Activated naive CD8-positive, alpha-beta T cell treated with anti-CD3 and anti-CD28 coated beads, Interleukin-2, amount 50 U/mL, for 16 hours (primary cell): ENCODE measurements around the gene TRIB2.
A peak's percentile ranks its signal among the peaks of the same experiment; 100 is the strongest.

ENCODE experiments used
- DNase-seq: peaks from one replicate; pipeline ENCODE4 v3.0.0-alpha.2; 2020; ENCODE audit warnings: low read depth, low spot score

Gene TRIB2

DNA sequence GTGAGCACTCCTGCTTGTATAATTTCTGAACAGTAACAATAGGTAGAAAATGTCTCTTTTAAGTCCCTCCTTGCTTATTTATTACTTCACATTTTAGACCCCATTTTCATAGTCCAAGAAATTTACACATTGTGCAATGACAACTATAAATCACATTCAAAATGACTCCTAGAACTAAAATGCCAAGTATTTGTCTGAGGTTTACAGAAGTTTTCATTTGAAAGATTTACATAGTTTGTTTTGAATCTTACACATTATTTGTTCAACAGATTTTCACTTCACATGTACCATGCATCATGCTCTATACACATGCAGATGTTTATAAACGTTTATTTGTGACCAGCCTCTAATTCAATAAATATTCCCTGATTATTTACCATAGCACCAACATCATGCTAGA, 15.7 kb upstream of the TRIB2 start:
- DNase-seq, result no peak

- DNase-seq, result no peak
Observed at GRCh38 chr2:12701786-12702167, 15.0 kb upstream of the TRIB2 start.

DNA sequence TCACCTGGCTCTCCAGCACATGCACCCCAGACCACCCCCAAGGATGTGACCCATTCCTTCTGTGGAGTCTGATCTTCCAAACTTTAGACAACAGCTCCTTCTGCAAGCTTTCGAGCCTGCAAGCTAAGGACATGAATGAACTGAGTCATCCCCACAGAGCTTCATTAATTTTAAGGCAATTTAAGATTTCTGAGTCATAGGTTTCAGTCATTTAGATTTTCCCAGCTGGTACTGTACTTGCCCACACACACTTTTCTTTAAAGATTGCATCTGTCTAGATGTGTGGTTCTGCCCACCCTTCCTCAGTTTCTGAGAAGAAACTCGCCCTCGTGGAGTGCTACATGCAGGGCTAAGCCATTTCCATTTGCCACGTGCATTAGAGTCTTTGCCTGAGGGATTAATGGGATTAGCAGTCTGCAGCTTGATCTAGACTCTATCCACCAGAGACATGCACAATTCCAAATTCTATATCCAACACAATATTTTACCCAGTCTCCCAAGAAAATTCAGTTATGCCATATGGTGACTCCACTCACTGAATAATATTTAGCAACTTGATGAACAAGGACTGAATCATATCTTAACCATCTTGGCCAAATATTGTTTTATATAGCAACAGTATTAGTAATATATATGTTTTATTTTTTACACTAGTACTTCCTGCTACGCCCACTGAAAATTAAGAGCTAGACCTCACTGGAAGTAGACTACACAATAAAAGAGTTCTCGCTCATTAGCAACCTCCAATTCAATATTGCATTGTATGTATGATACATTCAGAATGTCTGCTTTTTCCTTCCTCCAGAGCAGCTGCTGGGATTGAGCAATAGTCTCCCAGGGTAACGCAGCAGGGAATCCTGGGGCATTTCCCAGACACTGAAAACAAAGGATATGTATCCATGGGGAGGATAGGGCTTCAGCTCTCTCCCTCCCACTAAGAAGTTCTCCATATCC, 14.3 kb upstream of the TRIB2 start:
- DNase-seq, result no peak

GRCh38 chr2:12704378-12704777, 12.4 kb upstream of the TRIB2 start:
- no peak for DNase-seq

- no peak for DNase-seq
Observed at GRCh38 chr2:12705230-12705629, 11.5 kb upstream of the TRIB2 start.

DNA sequence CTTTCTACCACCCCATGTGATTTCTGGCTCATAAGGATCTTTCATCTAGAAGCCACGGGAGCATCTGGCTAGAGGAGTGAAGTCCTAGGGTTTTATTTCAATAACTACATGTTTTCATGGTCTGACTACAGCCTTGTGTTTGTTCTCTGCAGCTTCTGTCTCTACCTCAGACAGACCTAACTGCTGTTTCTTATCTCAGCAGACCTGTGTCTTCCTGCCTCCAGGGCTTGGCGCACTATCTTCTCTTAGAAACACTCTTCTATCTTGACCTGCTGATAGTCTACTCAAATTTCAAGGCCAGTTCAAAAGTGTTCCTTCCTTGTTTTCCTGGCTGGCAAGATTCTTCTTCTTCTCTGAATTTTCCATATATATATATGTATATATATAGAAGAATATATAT, 11.0 kb upstream of the TRIB2 start:
- no peak for DNase-seq

DNA sequence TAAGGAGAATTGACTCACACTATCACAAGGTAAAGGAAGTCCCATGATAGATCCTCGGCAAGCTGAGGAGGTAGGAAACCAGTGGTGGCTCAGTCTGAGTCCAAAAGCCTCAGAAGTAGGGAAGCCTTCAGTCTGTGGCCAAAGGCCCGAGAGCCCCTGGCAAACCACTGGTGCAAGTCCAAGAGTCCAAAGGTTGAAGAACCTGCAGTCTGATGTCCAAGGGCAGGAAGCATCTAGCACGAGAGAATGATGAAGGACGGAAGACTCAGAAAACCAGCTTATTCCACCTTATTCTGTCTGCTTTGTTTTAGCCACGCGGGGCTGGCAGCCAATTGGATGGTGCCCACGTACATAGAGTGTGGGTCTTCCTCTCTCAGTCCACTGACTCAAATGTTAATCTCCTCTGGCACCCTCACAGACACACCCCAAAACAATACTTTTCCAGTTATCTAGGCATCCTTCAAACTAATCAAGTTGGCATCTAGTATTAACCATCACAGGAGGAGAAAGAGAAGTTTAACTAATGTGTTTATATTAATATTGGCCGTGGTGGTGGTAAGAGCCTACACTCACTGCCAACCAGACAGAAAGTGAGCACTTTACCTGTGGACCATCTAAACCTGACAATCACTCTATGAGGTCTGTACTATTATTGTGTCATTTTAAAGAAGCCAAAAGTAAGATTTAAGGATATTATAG, 8.1 kb upstream of the TRIB2 start:
- DNase-seq, result no peak

GRCh38 chr2:12709207-12709522, 7.6 kb upstream of the TRIB2 start:
- no peak for DNase-seq

GRCh38 chr2:12710301-12710700, 6.4 kb upstream of the TRIB2 start:
- DNase-seq, result no peak

DNA sequence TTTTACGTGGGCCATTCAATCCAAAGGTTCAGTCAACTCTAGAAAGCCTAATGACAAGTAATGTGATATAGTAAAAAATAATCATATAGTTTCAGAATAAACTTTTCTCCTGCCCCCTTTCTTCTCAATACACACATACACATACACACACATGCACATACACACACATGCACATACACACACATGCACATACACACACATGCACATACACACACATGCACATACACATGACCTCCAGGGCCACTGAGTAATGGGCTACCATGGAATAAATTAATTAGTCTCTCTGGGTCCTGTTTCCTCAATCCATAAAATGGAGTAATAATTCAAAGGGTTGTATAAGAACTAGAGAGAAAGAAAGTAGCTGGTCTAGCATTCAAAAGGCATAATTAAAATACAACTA, 5.4 kb upstream of the TRIB2 start:
- no peak for DNase-seq

DNA sequence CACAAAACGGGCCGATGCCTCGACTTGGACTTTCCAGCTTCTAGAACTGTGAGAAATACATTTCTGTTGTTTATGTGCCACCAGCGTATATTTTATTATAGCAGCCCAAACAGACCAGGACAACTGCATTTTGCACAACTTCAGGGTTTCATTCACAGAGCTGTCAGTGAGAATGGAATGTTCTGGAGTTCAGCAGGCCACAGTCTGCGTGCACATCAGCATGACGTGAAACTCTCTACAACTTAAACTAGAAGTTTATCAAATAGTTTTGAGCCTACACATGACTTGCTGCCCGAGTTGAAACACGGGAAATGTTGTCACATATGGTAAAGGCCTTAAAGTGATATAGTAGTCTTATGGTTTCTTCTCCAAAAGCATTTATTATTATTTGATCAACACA, 3.9 kb upstream of the TRIB2 start:
- no peak for DNase-seq

- no peak for DNase-seq
Observed at GRCh38 chr2:12714391-12715221, 2.1 kb upstream of the TRIB2 start.

DNA sequence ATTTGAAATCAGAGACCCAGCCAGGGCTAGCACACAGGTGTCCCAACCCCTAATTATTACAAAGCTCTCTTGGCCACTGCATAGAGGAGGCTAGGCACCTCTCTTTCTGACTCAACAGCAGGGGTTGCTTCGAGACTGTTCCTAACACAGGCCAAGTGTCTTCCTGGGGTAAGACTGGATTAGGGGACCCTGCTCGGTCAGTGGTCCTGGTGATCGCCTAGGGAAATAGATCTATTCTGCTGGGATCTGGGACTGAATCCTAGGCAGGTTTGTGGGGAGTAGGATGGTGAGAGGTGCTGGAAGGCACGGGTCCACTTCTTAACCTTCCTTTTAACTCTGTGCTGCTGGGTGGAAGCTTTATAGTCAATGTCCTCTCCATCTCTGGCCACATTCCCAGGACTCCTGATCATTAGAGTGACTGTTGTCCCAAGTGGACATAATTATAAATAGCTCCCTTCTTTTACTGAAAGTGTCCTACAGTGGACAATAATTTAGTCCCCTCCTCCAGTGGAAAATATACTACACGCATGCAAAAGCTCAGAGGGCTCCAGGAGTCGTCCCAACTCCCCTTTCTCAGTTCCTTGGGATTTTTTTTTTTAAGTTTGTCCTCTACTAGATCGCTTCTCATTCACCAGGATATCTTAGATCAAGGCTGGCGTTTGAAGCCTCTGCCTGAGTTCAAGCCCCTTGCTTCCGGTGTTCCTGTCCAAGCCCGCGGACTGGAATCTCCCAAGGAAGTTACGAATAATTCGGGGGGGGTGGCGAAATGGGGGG, 1.3 kb upstream of the TRIB2 start:
- no peak for DNase-seq

DNA sequence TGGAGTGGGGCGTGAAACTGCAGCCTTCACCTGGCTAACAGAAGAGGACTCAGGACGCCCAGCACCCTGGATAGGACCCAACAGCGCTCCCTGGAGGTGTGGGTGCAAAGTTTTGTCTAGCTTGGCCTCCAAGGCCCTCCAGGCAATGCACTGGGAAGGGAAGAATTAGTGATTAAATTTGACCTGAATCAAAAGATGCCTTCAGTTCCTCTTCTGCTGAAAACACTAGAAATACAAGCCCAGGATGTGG, 779 bp upstream of the TRIB2 start:
- peak; percentile 57 for DNase-seq

- DNase-seq, result no peak
Observed at GRCh38 chr2:12717191-12718014, 667 bp downstream of the TRIB2 start.

DNA sequence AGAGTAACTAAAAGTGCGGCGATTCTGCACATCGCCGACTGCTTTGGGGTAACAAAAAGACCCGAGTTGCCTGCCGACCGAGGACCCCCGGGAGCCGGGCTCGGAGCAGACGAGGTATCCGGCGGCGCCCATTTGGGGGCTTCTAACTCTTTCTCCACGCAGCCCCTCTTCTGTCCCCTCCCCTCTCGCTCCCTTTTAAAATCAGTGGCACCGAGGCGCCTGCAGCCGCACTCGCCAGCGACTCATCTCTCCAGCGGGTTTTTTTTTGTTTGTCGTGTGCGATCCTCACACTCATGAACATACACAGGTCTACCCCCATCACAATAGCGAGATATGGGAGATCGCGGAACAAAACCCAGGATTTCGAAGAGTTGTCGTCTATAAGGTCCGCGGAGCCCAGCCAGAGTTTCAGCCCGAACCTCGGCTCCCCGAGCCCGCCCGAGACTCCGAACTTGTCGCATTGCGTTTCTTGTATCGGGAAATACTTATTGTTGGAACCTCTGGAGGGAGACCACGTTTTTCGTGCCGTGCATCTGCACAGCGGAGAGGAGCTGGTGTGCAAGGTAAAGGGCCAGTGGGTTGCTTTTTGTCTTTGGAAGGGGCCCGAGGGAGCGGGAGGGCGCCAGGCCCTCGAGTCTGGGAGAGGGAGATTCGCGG, 1.4 kb downstream of the TRIB2 start:
- no peak for DNase-seq

DNA sequence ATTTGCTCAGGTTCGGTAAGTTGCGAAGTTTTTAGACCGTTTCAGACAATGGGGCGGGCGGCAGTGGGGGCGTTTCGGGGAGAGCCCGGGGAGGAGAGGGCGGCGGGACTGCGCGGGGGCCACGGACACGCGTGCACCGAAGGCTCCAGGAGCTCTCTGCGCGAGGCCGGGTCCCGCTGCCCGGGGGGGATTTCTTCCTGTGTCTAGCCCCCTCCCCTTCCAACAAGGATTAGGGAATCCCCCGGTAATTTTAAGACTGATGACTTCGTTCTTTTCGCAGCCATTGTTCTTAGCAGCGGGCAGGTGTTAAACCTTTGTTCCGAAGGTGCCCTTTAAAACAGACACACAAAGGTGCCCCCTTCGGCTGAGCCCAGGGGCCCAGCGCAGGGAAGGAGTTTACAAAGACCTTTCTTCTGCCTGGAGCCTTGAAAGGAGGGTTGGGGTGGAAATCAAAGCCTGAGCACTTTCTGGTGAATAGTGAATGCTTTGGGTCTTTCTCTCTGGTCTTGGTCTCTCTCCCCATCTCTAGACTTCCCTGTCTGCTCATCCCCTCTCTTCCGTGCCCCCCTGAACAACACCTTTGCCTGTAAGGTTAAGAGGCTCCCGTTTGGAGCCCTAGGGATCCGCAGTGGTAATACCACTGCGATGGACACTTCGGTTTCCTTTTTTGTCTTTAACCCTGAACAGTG, 2.1 kb downstream of the TRIB2 start:
- no peak for DNase-seq

- no peak for DNase-seq
Observed at GRCh38 chr2:12719400-12720277, 2.9 kb downstream of the TRIB2 start.

DNA sequence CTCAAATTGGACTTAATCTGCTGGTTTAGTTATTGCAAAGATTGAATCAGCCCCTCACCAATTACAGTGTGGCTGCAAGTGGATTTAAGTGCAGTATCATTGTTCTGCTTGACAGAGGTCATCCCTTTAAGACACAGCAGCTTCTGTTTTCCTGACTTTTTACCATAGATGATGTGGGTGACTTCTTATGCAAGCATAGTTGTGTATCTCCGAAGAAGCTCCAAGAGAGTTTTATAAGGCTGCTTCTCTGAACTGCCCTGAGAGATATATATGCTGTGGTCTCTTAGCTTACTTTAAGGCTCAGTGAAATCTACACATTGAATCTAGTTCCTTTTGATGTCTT, 3.5 kb downstream of the TRIB2 start:
- DNase-seq, result no peak
